SH-SY5Y (cell line): ENCODE measurements around the gene NEO1.

Experiments used
- GATA2 ChIP-seq: IDR thresholded peaks from 2 replicates; pipeline ENCODE4 v1.6.1; 2011; ENCODE audit warnings: mild to moderate bottlenecking, low read depth, low read length
- GATA3 ChIP-seq: IDR thresholded peaks from 2 replicates; pipeline ENCODE4 v1.6.1; 2011; ENCODE audit warnings: low read depth, mild to moderate bottlenecking, low read length, moderate library complexity

Gene NEO1

DNA sequence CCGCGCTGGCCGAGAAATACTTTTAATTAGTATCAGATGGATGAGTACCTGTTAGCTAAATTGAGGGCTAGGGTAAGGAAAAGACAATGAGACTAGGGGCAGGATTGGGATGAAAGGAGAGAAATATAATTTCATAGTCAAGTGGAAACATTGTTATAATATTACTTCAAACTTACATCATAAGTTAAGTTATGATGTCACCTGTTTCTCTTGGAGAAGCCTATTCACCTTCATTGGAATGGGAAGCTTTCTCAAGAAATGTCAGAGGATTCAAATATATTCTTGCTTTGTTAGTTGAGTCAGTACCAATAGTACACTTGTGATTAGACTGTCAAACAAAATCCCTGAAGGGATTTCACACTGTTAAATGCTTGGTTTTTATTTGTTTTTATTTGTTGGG is 116.2 kb downstream of the NEO1 start:
- no peak for TF ChIP-seq GATA3
- TF ChIP-seq GATA2, result no peak

DNA sequence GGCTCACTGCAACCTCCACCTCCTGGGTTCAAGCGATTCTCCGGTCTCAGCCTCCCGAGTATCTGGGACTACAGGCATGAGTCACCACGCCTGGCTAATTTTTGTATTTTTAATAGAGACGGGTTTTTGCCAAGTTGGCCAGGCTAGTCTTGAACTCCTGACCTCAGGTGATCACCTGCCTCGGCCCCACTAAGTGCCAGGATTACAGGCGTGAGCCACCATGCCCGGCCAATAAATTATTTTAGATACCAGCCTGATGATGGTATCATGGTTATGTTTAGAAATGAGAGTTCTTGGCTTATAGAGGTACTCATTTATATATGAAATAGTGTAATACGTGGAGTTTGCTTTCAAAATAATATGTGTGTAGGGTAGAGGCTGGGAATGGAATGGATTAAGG is 119.4 kb downstream of the NEO1 start:
- TF ChIP-seq GATA2 (no peak), GATA3 (no peak)

DNA sequence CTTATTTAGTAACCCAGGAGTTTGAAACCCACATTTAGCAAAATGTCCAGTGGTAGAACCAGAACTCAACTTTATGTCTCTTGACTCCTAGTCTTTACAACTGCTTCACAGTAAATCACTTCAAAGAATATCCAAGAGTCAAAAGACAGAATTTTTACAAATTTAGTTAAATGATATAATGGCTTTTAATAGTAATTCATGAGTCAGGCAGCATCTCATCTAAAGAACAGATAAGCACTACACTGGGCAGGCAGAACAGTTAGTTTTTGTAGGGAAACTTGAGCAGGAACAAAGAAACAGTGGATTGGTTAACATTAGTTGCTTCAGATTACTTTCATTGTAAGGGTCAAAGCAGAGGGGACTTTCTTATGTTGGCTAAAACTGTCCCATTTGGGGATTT is 120.2 kb downstream of the NEO1 start:
- TF ChIP-seq GATA3 (no peak), GATA2 (no peak)

DNA sequence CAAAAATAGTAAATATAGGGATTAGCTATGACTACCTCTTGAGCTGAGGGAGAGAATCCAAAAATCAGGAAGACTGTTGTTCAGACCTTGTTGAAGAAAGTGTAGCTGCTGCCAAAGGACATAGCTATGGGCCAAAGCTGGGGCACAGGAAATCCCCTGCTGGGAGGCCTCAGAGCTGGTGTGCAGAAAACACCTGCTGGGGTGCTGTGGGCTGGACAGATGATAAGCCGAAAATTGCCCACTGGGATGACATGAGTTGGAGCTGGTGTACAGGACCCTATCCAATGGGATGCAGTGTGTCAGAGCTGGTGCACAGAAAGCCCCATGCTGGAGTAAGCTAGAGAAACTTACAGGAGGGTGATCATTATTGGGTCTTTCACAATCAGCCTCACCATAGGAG is 121.9 kb downstream of the NEO1 start:
- TF ChIP-seq GATA3 (no peak), GATA2 (no peak)

DNA sequence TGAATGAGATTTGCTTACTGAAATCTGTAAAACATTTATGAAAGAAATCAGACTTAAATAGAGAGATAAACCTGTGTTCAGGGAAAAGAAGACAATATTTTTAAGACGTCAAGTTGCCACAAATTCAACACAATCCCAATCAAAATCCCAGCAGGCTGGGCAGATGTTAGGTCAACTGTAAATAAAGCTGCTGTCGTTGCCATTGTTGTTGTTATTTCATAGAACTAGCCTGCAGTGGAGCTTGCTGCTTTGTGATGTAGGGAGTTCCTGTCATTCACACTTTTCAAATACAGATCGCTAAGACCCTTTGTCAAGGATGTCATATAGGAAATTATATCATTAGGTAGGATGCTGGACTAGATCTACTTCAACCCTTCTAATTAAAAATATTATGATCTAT is 123.1 kb downstream of the NEO1 start:
- TF ChIP-seq GATA3 (no peak), GATA2 (no peak)

DNA sequence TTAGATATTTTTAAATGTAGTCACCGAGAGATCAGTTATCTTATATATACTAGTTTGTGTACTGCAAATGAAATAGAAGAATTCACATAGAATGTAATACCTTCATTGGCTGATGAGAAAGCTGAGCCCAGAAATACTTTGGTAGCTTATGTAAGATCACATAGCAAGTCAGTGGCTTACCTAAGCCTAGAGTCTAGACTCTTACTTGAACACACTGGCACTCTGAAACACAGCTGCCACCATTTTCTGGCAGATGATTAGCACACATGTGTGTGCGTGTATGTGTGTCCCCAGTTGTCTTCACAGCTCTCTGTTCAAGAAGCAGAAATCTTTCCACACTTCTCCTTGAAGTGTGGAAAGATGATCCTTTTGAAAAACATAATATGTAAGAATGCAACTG is 124.3 kb downstream of the NEO1 start:
- TF ChIP-seq GATA3 (no peak), GATA2 (no peak)

DNA sequence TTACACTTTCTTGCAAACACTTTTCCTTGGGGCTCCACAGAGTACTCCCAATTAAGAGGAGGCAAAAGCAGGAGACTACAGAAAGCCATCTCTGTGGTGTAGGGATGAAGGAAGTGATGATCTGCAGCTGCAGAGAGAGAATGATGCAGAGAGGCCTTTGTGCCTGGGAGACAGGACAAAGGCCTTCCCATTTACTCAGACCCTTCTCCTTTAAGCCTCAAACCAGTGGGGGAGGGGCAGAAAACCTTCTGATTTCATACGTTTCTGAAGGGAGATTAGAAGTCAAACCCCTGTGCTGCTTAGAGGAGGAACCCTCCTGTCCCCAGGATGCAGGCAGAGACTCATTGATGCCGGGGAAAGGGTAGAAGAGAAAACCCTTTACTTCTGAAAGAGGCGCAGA is 130.8 kb downstream of the NEO1 start:
- TF ChIP-seq GATA2, result no peak
- TF ChIP-seq GATA3, result no peak

DNA sequence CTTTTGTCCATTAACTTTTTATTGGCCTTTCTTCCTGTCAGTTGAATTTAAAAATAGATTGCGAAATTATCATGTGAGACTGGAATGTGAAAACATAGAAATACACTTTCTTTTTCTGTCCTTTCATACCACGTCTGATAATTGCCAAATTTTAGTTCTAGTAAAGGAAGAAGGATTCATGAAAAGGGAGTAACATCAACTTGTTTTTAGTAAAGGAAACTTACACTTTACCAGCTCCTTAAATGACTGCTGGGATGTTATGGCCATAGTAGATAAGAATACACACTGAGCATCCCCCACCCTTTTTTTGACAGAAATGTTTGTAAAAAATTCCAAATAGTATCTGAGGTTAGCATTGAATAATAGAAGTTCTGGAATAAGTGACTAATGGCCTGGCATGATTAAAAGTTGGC is 137.9 kb downstream of the NEO1 start:
- TF ChIP-seq GATA3 (no peak), GATA2 (no peak)

DNA sequence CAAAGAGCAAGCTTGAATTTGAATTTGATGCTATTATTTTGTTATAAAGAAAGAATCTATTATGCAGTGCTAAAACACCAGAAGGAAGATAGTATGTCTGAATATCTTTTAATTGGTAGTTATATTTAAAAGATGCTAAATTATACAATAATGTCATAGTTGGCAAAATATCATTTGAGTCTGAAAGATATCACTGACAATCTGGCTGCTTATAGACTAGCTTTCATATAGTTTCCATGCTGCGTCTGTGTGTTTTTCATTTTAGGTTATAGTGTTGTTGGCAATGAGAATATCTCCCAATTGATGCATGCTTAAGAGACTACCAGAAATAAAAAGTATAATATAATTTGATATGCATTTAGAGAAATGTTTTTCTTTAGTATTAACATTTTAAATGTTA is 142.9 kb downstream of the NEO1 start:
- no peak for TF ChIP-seq GATA3
- no peak for TF ChIP-seq GATA2

DNA sequence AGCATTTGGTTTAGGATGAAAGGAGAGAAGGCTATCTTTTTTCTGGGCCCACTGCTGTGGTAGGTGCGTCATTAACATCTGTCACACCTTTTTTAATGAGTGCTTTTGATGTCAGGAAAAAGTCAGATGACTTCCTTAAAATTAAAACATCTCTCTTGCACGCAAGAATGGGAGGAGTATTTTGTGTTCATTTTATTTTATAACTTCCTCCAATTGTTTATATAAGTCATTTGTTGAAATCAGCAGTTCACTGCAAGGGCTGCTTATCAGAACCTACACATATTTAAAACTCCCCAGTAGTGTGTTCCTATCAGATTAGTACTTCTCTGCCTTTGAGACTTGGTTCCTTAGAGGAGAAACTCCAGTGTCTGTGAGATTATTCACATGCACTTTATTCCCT is 143.8 kb downstream of the NEO1 start:
- no peak for TF ChIP-seq GATA3
- TF ChIP-seq GATA2, result no peak

DNA sequence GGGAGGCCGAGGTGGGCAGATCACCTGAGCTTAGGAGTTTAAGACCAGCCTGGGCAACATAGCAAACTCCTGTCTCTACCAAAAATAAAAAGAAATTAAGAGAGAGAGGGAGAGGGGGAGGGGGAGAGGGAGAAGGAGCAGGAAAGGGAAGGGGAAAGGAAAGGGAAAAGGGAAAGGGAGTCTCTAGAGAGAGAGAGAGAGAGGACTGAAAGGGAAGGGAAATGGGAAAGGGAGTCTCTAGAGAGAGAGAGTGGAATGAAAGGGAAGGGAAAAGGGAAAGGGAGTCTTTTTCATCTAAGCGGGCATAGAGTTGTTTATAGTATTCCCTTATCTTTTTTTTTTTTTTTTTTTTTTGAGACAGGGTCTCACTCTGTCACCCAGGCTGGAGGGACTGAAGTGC is 148.1 kb downstream of the NEO1 start:
- TF ChIP-seq GATA2 (no peak), GATA3 (no peak)

DNA sequence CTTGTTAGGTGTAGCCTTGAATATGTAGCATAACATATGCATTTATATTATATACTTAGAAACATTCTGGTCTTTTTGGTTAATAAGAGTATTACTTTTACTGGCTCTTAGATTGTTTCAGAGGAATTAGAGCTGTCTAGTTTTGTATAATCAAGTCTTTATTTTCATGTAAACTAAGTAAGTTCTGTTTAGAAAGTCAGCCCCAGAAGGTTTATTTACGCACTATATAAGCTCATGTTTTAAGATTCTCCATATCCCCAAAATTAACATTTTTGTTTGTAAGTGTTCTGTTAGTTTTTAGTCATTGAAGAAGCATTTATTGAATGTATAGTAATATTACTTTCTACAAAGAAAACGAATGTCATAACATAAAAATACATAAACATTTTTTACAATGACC is 158.4 kb downstream of the NEO1 start:
- TF ChIP-seq GATA3, result no peak
- no peak for TF ChIP-seq GATA2

DNA sequence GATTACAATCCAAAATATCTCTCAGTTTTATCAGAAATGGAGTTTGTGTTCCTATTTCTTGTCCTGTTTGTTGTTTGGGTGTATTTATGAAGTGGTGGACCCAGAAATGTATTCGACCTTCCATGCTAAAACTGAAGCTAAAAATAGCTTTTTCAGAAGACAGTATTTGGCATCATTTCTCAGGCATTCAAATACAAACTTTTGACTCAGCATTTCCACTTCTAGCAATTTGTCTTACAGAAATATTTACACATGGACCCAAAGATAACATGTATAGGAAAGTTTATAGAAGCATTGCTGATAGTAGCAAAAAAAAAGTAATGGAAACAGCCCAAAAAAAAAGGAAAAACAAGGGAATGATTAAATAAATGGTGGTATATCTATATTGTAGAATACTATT is 160.2 kb downstream of the NEO1 start:
- TF ChIP-seq GATA3 (no peak), GATA2 (no peak)

DNA sequence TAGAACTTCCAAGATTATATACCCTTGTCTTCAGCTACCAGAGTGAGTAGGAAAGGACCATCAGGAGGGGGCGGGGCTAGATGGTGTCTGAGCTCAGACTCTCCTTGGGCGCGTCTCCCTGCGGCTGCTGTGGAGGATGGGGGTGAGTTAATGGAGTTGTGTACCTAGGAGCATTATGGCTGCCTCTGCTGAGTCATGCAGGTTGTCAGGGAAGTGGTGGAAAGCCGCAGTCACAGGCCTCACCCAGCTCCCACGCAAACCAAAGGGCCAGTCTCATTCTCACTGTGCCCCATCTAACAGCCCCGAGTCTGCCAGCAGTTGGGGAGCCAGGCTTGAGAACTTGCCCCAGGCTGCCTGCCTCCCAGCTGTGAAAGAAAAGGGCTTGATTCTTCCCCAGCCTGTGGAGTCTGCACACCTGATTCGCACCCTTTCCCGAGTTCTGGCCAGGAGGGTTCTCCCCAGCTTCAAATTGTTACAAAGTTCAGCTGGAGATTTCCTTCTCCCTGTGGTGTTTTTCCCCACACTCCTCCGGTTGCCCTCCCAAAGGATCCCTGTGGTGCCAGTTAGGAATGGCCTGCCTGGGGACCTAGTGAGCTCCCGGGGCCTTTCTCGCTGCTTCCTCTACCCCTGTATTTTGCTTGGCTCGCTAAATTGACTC is 173.2 kb downstream of the NEO1 start:
- TF ChIP-seq GATA3 (no peak), GATA2 (no peak)

DNA sequence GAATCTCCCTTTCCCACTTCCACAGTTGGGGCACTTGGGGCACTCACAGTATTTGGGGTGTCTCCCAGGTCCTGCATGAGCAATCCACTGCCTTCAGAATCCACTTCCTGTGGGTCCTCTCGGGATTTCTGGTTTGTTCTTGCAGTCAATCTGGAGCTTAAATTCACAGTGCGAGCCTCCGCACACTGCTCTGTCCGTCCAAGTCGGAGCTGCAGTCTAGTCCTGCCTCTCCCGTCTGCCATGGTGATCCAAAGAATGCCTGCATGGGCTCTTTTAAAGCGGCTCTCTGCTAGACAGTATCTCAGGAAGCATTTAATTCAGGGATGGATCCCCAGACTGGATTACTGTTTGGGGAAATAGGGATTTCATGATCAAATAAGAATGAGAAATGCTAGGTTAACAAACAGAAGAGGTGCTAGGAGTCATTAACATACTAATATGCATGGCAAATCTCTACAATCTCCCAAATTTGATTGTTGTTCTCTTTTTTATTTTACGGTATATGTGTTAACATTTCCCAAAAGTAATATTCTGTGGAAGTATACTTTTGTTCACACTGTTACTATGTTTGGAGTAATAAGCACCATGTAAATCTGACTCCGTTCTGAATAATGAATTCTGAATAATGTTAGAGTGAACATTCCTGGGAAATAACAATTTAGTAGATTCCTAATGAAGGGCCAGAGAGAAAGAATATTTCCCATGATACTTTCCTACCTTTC is 174.0 kb downstream of the NEO1 start:
- no peak for TF ChIP-seq GATA2
- TF ChIP-seq GATA3, result no peak

DNA sequence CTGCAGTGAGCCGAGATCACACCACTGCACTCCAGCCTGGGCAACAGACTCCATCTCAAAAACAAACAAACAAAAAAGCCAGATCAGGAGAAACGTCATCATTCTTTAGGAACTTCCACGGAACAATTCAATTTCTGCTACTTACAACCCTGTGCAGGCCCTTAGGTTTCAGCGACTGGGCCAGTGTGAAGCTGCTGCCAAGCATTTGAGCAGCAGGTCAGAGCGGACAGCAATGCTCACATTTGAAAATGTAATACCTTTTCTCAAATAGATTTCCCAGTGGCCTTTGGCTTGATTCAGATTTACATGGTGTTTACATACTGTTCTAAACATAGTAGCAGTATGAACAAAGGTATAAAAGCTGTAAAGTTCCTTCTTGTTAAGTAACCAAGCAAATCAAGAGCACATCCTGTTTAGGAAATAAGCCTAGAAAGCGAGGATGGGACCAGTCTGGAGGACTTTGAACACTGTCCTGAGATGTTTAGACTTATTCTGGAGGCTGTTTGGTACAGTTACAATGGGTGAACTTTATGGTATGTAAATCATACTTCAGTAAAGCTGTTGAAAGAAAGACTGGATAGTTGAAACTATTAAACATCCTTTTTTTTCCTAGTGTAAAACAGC is 175.3 kb downstream of the NEO1 start:
- no peak for TF ChIP-seq GATA2
- TF ChIP-seq GATA3, result no peak
